Measurements from ENCODE around the gene MDFIC. TPM values are rescaled to one million over a fixed set of nuclear protein-coding genes. Genes with fewer than 3 reads are reported as not detected.

Gene MDFIC
- total RNA-seq, 6 donors from 2014 or later = 13.8 to 63.9 (median 31.8) TPM

DNA sequence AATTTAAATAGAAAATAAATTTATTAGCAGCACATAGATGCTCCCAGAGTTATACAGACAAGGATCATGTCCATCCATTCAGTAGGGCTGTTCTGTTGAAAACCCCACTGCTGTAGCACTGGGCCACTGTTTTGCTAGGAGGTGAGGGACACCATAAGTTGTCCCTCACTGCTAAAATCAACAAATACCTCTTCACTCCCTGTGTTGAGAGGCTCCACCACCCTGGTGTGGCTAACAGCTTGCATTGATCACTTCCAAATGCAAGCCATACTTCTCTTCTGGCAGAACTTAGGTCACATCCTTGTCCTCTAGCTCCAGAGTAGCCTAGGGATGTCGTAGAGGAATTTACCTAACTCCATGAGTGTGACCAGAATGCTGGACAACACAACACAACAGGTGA lies 55.4 kb downstream of the MDFIC start:
- no peaks in the 10 kb centered on the region for H3K27me3 ChIP-seq
- TF ChIP-seq POLR2AphosphoS5 (IDR thresholded peaks at IDR 0.05) (no peak), POLR2A (IDR thresholded peaks at IDR 0.05) (no peak), CTCF (IDR thresholded peaks at IDR 0.05) (no peak), EP300 (IDR thresholded peaks at IDR 0.05) (no peak)
- no peak overlapping the region for H3K4me3 ChIP-seq
- no peak overlapping the region for H3K27ac ChIP-seq
- ATAC-seq (ENCODE audit: low FRiP score in 2 of 2) (no peak), DNase-seq (no peak)
- H3K36me3 ChIP-seq = no peaks in the 10 kb centered on the region
- WGBS, 2 donors = 84 to 95% methylated on average over 1 of the region's 1 CpG
- no peaks in the 10 kb centered on the region for H3K9me3 ChIP-seq
- peaks cover 15 to 35% (median 29%) of the 10 kb centered on the region in 4 donors for H3K4me1 ChIP-seq

DNA sequence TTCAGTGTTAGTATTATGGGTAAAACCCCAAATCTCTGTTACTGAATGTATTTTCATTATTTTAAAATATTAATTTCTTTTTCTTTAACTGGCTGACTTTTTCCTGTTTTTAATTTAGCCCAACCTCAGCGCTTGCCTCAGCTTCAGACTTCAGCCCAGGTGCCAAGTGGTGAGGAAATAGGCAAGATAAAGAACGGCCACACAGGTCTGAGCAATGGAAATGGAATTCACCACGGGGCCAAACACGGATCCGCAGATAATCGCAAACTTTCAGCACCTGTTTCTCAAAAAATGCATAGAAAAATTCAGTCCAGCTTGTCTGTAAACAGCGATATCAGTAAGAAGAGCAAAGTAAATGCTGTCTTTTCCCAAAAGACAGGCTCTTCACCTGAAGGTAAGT lies 57.5 kb downstream of the MDFIC start:
- ATAC-seq (ENCODE audit: low FRiP score in 2 of 2) (peak; percentile 69 to 72), DNase-seq (peak in 1 of 2 donors; percentile 76)
- 24 to 32% methylated on average over 7 of the region's 7 CpGs for WGBS, 2 donors
- peak overlapping the region in 3 of 4 donors; percentile 13 to 64 (median 54) for H3K27ac ChIP-seq
- no peaks in the 10 kb centered on the region for H3K27me3 ChIP-seq
- H3K9me3 ChIP-seq = no peaks in the 10 kb centered on the region
- TF ChIP-seq POLR2AphosphoS5 (IDR thresholded peaks at IDR 0.05) (no peak), POLR2A (IDR thresholded peaks at IDR 0.05) (no peak), EP300 (IDR thresholded peaks at IDR 0.05) (no peak), CTCF (IDR thresholded peaks at IDR 0.05) (no peak)
- H3K4me3 ChIP-seq = no peak overlapping the region
- H3K4me1 ChIP-seq = peaks cover 7 to 23% (median 15%) of the 10 kb centered on the region in 4 donors
- peaks cover 0 to 3% (median 0%) of the 10 kb centered on the region in 4 donors for H3K36me3 ChIP-seq

DNA sequence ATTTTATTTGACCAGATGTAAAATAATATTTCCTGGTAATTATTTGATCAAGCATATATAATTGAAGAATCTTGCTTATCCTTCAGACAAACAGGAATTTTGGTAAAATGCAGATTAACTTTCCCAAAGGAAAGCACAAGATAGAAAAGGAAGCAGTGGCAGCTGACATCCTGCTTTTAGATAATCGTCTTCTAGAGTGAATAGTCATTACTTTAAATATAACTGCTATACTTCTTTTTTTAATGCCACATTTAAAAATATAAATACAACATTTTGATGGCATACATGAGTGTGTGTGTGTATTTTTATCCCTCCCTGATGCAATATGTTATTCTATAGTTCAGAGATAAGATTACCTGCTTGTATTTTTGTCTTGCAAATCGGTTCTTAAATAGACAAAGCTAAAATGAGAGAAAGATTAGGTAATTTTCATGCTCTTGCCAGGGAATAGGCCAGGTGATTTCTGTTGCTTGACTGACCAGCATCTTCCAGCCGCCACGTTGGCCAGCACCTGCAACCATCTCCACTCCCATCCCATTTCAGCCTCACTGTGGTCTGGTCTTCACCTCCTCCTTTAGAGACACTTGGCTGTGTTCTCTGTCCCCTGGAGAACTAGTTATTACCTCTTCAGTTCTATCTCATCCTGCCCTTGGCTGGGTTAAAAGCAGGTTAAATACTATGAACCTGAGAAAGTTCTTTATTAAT lies 58.1 kb downstream of the MDFIC start:
- DNase-seq (no peak), ATAC-seq (ENCODE audit: low FRiP score in 2 of 2) (no peak)
- Histone ChIP-seq H3K4me1 (peaks cover 7 to 19% (median 15%) of the 10 kb centered on the region in 4 donors), H3K9me3 (no peaks in the 10 kb centered on the region), H3K27me3 (no peaks in the 10 kb centered on the region), H3K36me3 (peaks cover 0 to 3% (median 0%) of the 10 kb centered on the region in 4 donors), H3K4me3 (no peak overlapping the region), H3K27ac (peak overlapping the region in 3 of 4 donors; percentile 13 to 64 (median 54))
- TF ChIP-seq POLR2A (IDR thresholded peaks at IDR 0.05) (no peak), EP300 (IDR thresholded peaks at IDR 0.05) (no peak), POLR2AphosphoS5 (IDR thresholded peaks at IDR 0.05) (no peak), CTCF (IDR thresholded peaks at IDR 0.05) (no peak)
- 65 to 67% methylated on average over 4 of the region's 4 CpGs for WGBS, 2 donors

GRCh38 chr7:114981323-114981722 lies 59.4 kb downstream of the MDFIC start:
- WGBS, 2 donors = 67 to 72% methylated on average over 2 of the region's 2 CpGs
- H3K27ac ChIP-seq = no peak overlapping the region
- no peak for ATAC-seq (ENCODE audit: low FRiP score in 2 of 2)

More at GRCh38 chr7:114981323-114981722, 59.4 kb downstream of the MDFIC start:
- no peak overlapping the region for H3K4me3 ChIP-seq
- H3K27me3 ChIP-seq = no peaks in the 10 kb centered on the region
- peaks cover 7 to 19% (median 13%) of the 10 kb centered on the region in 4 donors for H3K4me1 ChIP-seq
- TF ChIP-seq POLR2A (IDR thresholded peaks at IDR 0.05) (no peak), CTCF (IDR thresholded peaks at IDR 0.05) (no peak), EP300 (IDR thresholded peaks at IDR 0.05) (no peak), POLR2AphosphoS5 (IDR thresholded peaks at IDR 0.05) (no peak)
- DNase-seq = no peak
- no peaks in the 10 kb centered on the region for H3K9me3 ChIP-seq
- peaks cover 0 to 3% (median 0%) of the 10 kb centered on the region in 4 donors for H3K36me3 ChIP-seq

All from upper lobe of left lung (tissue), 6 donors.